OCI-M1 (cell line): ENCODE measurements around the gene FANCC.

Source experiments
- DNase-seq: peaks from one replicate; lab custom pipeline; 2025; lab: John Stamatoyannopoulos, UW

The FANCC gene

GRCh38 chr9:95065224-95065623, 252.3 kb downstream of the FANCC start:
- DNase-seq, result no peak

GRCh38 chr9:95063300-95063699, 254.2 kb downstream of the FANCC start:
- DNase-seq, result no peak

GRCh38 chr9:95062596-95063065, 254.9 kb downstream of the FANCC start:
- no peak for DNase-seq

- DNase-seq, result no peak
Observed at GRCh38 chr9:95061916-95062595, 255.5 kb downstream of the FANCC start.

- no peak for DNase-seq
Observed at GRCh38 chr9:95060916-95061315, 256.6 kb downstream of the FANCC start.

- DNase-seq, result no peak
Observed at GRCh38 chr9:95060234-95060633, 257.3 kb downstream of the FANCC start.

GRCh38 chr9:95058795-95059386, 258.6 kb downstream of the FANCC start:
- no peak for DNase-seq

- no peak for DNase-seq
Observed at GRCh38 chr9:95058121-95058785, 259.3 kb downstream of the FANCC start.

- peak; percentile 7 for DNase-seq
Observed at GRCh38 chr9:95057101-95057500, 260.4 kb downstream of the FANCC start.

- DNase-seq, result no peak
Observed at GRCh38 chr9:95055851-95056551, 261.5 kb downstream of the FANCC start.

- no peak for DNase-seq
Observed at GRCh38 chr9:95055334-95055850, 262.1 kb downstream of the FANCC start.

GRCh38 chr9:95053611-95054570, 263.6 kb downstream of the FANCC start:
- no peak for DNase-seq

- DNase-seq, result no peak
Observed at GRCh38 chr9:95049761-95050160, 267.7 kb downstream of the FANCC start.
